GM12864 (cell line): ENCODE measurements around the gene UPF1.

Experiments
- DNase-seq: peaks from one replicate; pipeline ENCODE4 v3.0.0-alpha.2; 2011; ENCODE audit warnings: low read depth
- H3K4me3 ChIP-seq: 2 replicates; pipeline ENCODE4 v1.5.1; 2011; ENCODE audit warnings: mild to moderate bottlenecking, low read depth, low read length, control low read depth
- TF ChIP-seq, protein P1 (sequence below): IDR thresholded peaks from 2 replicates; pipeline ENCODE4 v1.5.1; 2011; ENCODE audit warnings: low read depth, mild to moderate bottlenecking, moderate library complexity, low read length, control low read depth, inconsistent platforms; ENCODE audit errors: missing control alignments

The UPF1 gene

GRCh38 chr19:18862976-18863842 is 31.4 kb downstream of the UPF1 start:
- TF ChIP-seq, protein P1, sequence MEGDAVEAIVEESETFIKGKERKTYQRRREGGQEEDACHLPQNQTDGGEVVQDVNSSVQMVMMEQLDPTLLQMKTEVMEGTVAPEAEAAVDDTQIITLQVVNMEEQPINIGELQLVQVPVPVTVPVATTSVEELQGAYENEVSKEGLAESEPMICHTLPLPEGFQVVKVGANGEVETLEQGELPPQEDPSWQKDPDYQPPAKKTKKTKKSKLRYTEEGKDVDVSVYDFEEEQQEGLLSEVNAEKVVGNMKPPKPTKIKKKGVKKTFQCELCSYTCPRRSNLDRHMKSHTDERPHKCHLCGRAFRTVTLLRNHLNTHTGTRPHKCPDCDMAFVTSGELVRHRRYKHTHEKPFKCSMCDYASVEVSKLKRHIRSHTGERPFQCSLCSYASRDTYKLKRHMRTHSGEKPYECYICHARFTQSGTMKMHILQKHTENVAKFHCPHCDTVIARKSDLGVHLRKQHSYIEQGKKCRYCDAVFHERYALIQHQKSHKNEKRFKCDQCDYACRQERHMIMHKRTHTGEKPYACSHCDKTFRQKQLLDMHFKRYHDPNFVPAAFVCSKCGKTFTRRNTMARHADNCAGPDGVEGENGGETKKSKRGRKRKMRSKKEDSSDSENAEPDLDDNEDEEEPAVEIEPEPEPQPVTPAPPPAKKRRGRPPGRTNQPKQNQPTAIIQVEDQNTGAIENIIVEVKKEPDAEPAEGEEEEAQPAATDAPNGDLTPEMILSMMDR = no peak
- no peak for DNase-seq
- no peak overlapping the region for H3K4me3 ChIP-seq

DNA sequence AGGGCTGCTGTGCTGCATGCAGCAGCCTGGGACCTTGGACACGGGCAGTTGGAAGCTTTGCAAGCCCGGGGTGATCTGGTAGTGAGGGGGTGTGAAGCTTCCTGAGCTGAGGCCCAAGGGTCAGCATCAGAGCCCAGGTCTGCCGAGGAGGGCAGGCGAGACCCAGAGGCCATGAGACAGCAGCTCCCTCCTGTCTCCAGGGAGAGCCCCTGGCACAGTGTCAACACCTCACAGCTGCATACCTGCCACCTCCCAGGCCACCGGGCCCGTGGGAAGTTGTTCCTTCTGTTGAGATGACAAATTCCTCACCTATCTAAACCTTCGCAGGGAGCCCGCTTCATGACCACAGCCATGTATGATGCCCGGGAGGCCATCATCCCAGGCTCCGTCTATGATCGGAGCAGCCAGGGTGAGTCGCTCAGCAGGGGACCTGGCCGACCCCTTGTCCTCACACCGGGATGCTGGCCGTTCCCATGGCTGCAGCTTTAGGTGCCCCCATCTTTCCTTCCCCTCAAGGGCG is 32.1 kb downstream of the UPF1 start:
- no peak overlapping the region for H3K4me3 ChIP-seq
- DNase-seq = no peak
- TF ChIP-seq, protein P1 = no peak

- H3K4me3 ChIP-seq = no peak overlapping the region
- TF ChIP-seq, protein P1 = no peak
These were observed 33.6 kb downstream of the UPF1 start for GRCh38 chr19:18865106-18865972.

DNA sequence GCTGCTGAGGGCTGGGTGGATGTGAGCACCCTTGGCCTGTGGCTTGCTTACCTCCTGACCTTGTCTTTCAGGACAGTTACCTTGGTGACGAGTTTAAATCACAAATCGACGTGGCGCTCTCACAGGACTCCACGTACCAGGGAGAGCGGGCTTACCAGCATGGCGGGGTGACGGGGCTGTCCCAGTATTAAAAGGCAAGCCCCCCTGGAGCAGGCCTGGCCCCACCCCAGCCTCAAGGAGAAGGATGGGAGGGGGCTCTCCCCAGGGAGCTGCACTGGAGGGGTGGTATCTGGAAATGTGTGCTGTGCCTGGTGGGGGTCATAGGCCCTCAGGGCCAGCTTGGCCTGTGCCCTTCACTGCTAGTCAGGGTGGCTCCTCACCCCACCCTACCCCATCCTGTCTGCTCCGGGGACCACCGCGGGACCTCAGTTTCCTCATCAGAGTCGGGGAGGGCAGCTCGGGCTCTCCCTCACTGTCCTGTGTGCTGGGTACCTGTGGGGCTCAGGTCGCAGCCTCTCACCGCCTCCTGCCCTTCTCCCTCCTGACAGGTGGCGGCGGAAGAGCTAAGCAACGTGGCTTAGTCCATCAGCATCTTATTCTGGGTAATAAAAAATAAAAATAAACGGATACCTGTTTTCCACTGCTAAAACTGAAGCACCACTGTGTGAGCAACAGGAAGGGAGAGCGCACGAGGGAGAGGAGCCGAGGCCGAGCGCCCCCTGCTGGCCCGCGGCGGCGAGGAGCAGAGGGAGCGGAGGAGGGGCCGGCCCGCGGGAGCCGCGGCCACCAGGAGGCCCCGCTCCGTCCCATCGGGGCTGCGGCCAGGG is 34.4 kb downstream of the UPF1 start:
- DNase-seq = no peak
- H3K4me3 ChIP-seq = no peak overlapping the region
- TF ChIP-seq, protein P1 = peak; percentile 90

More at GRCh38 chr19:18865106-18865972, 33.6 kb downstream of the UPF1 start:
- DNase-seq = no peak

GRCh38 chr19:18866800-18867123 is 35.0 kb downstream of the UPF1 start:
- TF ChIP-seq, protein P1 = no peak
- no peak for DNase-seq
- no peak overlapping the region for H3K4me3 ChIP-seq

- TF ChIP-seq, protein P1 = no peak
- no peak overlapping the region for H3K4me3 ChIP-seq
- no peak for DNase-seq
These were observed 35.4 kb downstream of the UPF1 start for GRCh38 chr19:18867199-18867598.
